HEK293 (cell line): ENCODE results near the gene C16orf92.

ENCODE experiments used
- CTCF ChIA-PET: fragments of 350-600 bp; formaldehyde crosslinking; extraction: SDS; loops from one replicate; lab custom pipeline; 2021; ENCODE audit warnings: antibody characterized with exemption; lab: Yijun Ruan, JAX
- POLR2A ChIA-PET: fragments of 300-600 bp; formaldehyde crosslinking; extraction: SDS; loops from one replicate; lab custom pipeline; 2020; ENCODE audit warnings: antibody characterized with exemption, inconsistent platforms; lab: Yijun Ruan, JAX
- H3K27ac ChIP-seq: fragments of 200-500 bp; sonication (Bioruptor generic); 2 replicates; pipeline ENCODE4 v1.5.1; 2014; ENCODE audit warnings: low read depth, low read length, control low read depth, inconsistent platforms; ENCODE audit errors: extremely low read depth
- H3K36me3 ChIP-seq, 2 experiments: fragments of 200-500 bp in 1 of 2; sonication (Bioruptor generic) in 1 of 2; 1 replicate in 1 of 2; 2 replicates in 1 of 2; pipeline ENCODE4 v1.5.1; 2014 to 2017; ENCODE audit warnings: inconsistent platforms in 2 of 2, low read length in 2 of 2; ENCODE audit not compliant: control insufficient read depth in 2 of 2, insufficient read depth in 1 of 2
- H3K4me1 ChIP-seq: fragments of 200-500 bp; sonication (Bioruptor generic); 2 replicates; pipeline ENCODE4 v1.5.1; 2014; ENCODE audit warnings: mild to moderate bottlenecking, low read length, inconsistent platforms; ENCODE audit not compliant: control insufficient read depth, insufficient read depth
- H3K4me3 ChIP-seq: 2 replicates; pipeline ENCODE4 v1.5.1; 2011; ENCODE audit warnings: low read depth, mild to moderate bottlenecking, control low read depth, low read length, moderate library complexity
- H3K9me3 ChIP-seq: fragments of 200-500 bp; sonication (Bioruptor generic); 2 replicates; pipeline ENCODE4 v1.5.1; 2014; ENCODE audit warnings: low read depth, low read length, inconsistent platforms; ENCODE audit not compliant: control insufficient read depth, insufficient read depth
- GLI4 ChIP-seq: fragments of 450-650 bp; formaldehyde crosslinking; IDR thresholded peaks from 2 replicates; pipeline ENCODE4 v1.5.1; 2016; ENCODE audit warnings: missing biosample characterization, missing genetic modification characterization
- KLF7 ChIP-seq: fragments of 450-650 bp; formaldehyde crosslinking; IDR thresholded peaks from 2 replicates; pipeline ENCODE4 v1.5.1; 2016; ENCODE audit warnings: missing biosample characterization, missing genetic modification characterization, borderline replicate concordance
- SCRT2 ChIP-seq: fragments of 450-650 bp; formaldehyde crosslinking; IDR thresholded peaks from 2 replicates; pipeline ENCODE4 v1.5.1; 2016; ENCODE audit warnings: missing biosample characterization, missing genetic modification characterization
- ZBTB17 ChIP-seq: fragments of 450-650 bp; formaldehyde crosslinking; IDR thresholded peaks from 2 replicates; pipeline ENCODE4 v1.5.1; 2016; ENCODE audit warnings: missing biosample characterization, missing genetic modification characterization
- ZFHX2 ChIP-seq: fragments of 450-650 bp; formaldehyde crosslinking; conservative IDR thresholded peaks from 2 replicates; pipeline ENCODE4 v1.5.1; 2016; ENCODE audit warnings: missing biosample characterization, missing genetic modification characterization
- ZFP37 ChIP-seq: fragments of 450-650 bp; formaldehyde crosslinking; IDR thresholded peaks from 2 replicates; pipeline ENCODE4 v1.5.1; 2016; ENCODE audit warnings: missing biosample characterization, missing genetic modification characterization
- ZNF155 ChIP-seq: fragments of 450-650 bp; formaldehyde crosslinking; IDR thresholded peaks from 2 replicates; pipeline ENCODE4 v1.5.1; 2016; ENCODE audit warnings: missing biosample characterization, missing genetic modification characterization
- ZNF324 ChIP-seq: fragments of 450-650 bp; formaldehyde crosslinking; IDR thresholded peaks from 2 replicates; pipeline ENCODE4 v1.5.1; 2016; ENCODE audit warnings: missing biosample characterization, missing genetic modification characterization
- ZNF350 ChIP-seq: fragments of 450-650 bp; formaldehyde crosslinking; IDR thresholded peaks from 2 replicates; pipeline ENCODE4 v1.5.0; 2017; ENCODE audit warnings: missing biosample characterization, mild to moderate bottlenecking, missing genetic modification characterization
- ZNF510 ChIP-seq: fragments of 450-650 bp; formaldehyde crosslinking; IDR thresholded peaks from 2 replicates; pipeline ENCODE4 v1.5.1; 2018; ENCODE audit warnings: mild to moderate bottlenecking, missing genetic modification characterization, missing biosample characterization; ENCODE audit not compliant: insufficient replicate concordance
- ZNF514 ChIP-seq: fragments of 450-650 bp; formaldehyde crosslinking; IDR thresholded peaks from 2 replicates; pipeline ENCODE4 v1.5.1; 2016; ENCODE audit warnings: missing biosample characterization, missing genetic modification characterization
- ZNF600 ChIP-seq: fragments of 450-650 bp; formaldehyde crosslinking; IDR thresholded peaks from 2 replicates; pipeline ENCODE4 v1.5.1; 2016; ENCODE audit warnings: missing biosample characterization, missing genetic modification characterization
- ZNF610 ChIP-seq: fragments of 450-650 bp; formaldehyde crosslinking; IDR thresholded peaks from 2 replicates; pipeline ENCODE4 v1.5.1; 2016; ENCODE audit warnings: missing biosample characterization, missing genetic modification characterization, borderline replicate concordance
- ZNF621 ChIP-seq: fragments of 450-650 bp; formaldehyde crosslinking; IDR thresholded peaks from 2 replicates; pipeline ENCODE4 v1.5.1; 2017; ENCODE audit warnings: missing biosample characterization, missing genetic modification characterization
- ZNF623 ChIP-seq: fragments of 450-650 bp; formaldehyde crosslinking; IDR thresholded peaks from 2 replicates; pipeline ENCODE4 v1.5.1; 2016; ENCODE audit warnings: missing biosample characterization, missing genetic modification characterization
- ZNF629 ChIP-seq: fragments of 450-650 bp; formaldehyde crosslinking; IDR thresholded peaks from 2 replicates; pipeline ENCODE4 v1.5.1; 2017; ENCODE audit warnings: missing biosample characterization, missing genetic modification characterization
- ZNF660 ChIP-seq: fragments of 450-650 bp; IDR thresholded peaks from 2 replicates; pipeline ENCODE4 v1.5.1; 2018; ENCODE audit warnings: missing biosample characterization, mild to moderate bottlenecking, missing genetic modification characterization
- ZNF664 ChIP-seq: fragments of 450-650 bp; formaldehyde crosslinking; IDR thresholded peaks from 2 replicates; pipeline ENCODE4 v1.5.1; 2016; ENCODE audit warnings: missing biosample characterization, missing genetic modification characterization
- ZNF777 ChIP-seq: fragments of 450-650 bp; formaldehyde crosslinking; IDR thresholded peaks from 2 replicates; pipeline ENCODE4 v1.5.1; 2017; ENCODE audit warnings: missing biosample characterization, missing genetic modification characterization, borderline replicate concordance
- TF ChIP-seq, protein P1 (sequence below): fragments of 450-650 bp; formaldehyde crosslinking; IDR thresholded peaks from 2 replicates; pipeline ENCODE4 v1.5.1; 2016; ENCODE audit warnings: missing biosample characterization, missing genetic modification characterization
- TF ChIP-seq, protein P2 (sequence below): fragments of 450-650 bp; IDR thresholded peaks from 2 replicates; pipeline ENCODE4 v1.5.1; 2018; ENCODE audit warnings: missing biosample characterization, mild to moderate bottlenecking, missing genetic modification characterization
- TF ChIP-seq, protein P3 (sequence below): fragments of 450-650 bp; formaldehyde crosslinking; IDR thresholded peaks from 2 replicates; pipeline ENCODE4 v1.5.1; 2016; ENCODE audit warnings: missing biosample characterization, missing genetic modification characterization, low read depth
- TF ChIP-seq, protein P4 (sequence below): fragments of 450-650 bp; formaldehyde crosslinking; IDR thresholded peaks from 2 replicates; pipeline ENCODE4 v1.5.1; 2016; ENCODE audit warnings: missing biosample characterization, missing genetic modification characterization, low read depth
- TF ChIP-seq, protein P5 (sequence below): fragments of 450-650 bp; formaldehyde crosslinking; IDR thresholded peaks from 2 replicates; pipeline ENCODE4 v1.5.1; 2016; ENCODE audit warnings: missing biosample characterization, missing genetic modification characterization

The C16orf92 gene

DNA sequence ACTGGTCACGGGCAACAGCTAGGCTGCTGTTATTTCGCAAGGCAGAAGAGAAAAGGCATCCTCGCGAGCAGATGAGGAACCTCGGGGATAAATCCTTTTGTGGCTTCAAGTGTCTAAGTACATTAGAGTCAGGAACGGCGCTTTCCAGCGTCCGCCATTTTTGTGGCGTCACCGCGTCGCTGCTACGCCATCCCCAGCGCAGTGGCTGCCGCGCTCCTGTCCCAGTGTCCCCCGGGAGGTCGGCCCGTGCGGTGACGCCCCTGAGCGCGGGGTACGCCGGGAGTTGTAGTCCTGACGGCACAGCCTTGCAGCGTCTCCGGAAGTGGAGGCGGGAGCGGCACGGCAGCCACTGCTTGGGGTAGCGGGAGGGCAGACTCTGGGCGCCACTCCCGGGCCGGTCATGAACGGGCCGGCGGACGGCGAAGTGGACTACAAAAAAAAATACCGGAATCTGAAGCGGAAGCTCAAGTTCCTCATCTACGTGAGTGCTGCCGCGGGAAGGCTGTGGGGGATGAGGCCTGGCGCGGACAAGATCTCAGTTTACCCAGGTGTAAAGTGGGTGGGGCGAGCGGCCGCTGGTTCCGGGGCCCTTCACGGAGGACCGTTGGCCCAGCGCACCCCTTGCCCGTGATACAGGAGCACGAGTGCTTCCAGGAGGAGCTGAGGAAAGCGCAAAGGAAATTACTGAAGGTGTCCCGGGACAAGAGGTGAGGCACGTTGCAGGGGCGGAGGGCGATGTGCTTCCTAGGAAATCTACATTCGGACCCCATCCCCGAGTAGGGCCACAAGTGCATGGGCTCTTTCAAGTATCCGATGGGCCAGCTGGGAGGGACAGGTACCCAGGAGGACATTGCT, 26.9 kb upstream of the C16orf92 start, which contains the start of gene INO80E (continued):
- 0 out of 2 replicates have a peak, but pooled peaks have one; percentile 46 for TF ChIP-seq ZNF600 (tag by site-specific recombination)
- no peak for TF ChIP-seq ZNF777
- peak; percentile 35; the same call in 1 of the 2 replicates for TF ChIP-seq ZFP37 (tag by site-specific recombination)
- TF ChIP-seq, protein P1, sequence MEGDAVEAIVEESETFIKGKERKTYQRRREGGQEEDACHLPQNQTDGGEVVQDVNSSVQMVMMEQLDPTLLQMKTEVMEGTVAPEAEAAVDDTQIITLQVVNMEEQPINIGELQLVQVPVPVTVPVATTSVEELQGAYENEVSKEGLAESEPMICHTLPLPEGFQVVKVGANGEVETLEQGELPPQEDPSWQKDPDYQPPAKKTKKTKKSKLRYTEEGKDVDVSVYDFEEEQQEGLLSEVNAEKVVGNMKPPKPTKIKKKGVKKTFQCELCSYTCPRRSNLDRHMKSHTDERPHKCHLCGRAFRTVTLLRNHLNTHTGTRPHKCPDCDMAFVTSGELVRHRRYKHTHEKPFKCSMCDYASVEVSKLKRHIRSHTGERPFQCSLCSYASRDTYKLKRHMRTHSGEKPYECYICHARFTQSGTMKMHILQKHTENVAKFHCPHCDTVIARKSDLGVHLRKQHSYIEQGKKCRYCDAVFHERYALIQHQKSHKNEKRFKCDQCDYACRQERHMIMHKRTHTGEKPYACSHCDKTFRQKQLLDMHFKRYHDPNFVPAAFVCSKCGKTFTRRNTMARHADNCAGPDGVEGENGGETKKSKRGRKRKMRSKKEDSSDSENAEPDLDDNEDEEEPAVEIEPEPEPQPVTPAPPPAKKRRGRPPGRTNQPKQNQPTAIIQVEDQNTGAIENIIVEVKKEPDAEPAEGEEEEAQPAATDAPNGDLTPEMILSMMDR (tag by site-specific recombination), result no peak; the same call in 1 of the 2 replicates
- TF ChIP-seq, protein P2, sequence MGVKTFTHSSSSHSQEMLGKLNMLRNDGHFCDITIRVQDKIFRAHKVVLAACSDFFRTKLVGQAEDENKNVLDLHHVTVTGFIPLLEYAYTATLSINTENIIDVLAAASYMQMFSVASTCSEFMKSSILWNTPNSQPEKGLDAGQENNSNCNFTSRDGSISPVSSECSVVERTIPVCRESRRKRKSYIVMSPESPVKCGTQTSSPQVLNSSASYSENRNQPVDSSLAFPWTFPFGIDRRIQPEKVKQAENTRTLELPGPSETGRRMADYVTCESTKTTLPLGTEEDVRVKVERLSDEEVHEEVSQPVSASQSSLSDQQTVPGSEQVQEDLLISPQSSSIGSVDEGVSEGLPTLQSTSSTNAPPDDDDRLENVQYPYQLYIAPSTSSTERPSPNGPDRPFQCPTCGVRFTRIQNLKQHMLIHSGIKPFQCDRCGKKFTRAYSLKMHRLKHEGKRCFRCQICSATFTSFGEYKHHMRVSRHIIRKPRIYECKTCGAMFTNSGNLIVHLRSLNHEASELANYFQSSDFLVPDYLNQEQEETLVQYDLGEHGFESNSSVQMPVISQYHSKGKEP (tag by site-specific recombination), result peak; percentile 4; the same call in 1 of the 2 replicates
- no peak; the same call in 1 of the 2 replicates for TF ChIP-seq ZNF623 (tag by site-specific recombination)
- TF ChIP-seq ZNF610 (tag by site-specific recombination), result peak; percentile 98
- 0 out of 2 replicates have a peak, but pooled peaks have one; percentile 42 for TF ChIP-seq ZNF324
- TF ChIP-seq ZNF514 (tag by site-specific recombination), result no peak
- peak; percentile 75 for TF ChIP-seq ZFHX2
- peak; percentile 81 for TF ChIP-seq KLF7
- no peak for TF ChIP-seq GLI4

DNA sequence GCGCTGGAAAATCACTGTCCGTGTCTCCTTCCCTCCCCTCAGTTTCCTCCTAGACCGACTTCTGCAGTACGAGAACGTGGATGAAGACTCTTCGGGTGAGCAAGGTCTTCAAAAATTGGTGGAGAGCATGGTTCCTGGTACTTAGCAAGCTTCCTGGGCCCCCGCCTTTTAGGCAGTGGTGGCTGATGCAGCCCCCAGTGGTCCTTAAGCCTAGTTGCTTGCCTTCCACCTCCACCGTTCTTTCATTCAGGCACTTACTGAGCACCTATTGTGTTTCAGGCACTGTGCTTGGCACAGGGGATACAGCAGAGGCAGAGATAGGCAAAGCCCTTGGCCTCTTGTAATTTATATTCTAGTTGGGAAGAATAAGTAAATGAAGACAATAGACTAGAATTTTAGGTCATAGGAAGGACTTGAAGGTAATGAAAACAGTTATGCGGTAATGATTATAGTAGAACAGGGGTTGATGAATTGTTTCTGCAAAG, 26.2 kb upstream of the C16orf92 start:
- Histone ChIP-seq H3K36me3 (peaks cover 8 to 77% of the 10 kb centered on the region in 2 experiments), H3K4me3 (peak overlapping the region; percentile 93), H3K9me3 (no peaks in the 10 kb centered on the region), H3K4me1 (no peaks in the 10 kb centered on the region; the same call in 1 of the 2 replicates), H3K27ac (peak overlapping the region; percentile 91; the same call in 1 of the 2 replicates)
- ChIA-PET CTCF (interaction anchor here (0.6 to 2.1 kb wide), 13 partner anchors 10 to 275 kb away, joined by 3 to 12 read pairs (median 4); partner anchors contain the start of genes PAGR1 and PRRT2), POLR2A (interaction anchor here (0.6 to 4.0 kb wide), 7 partner anchors 8 to 396 kb away, joined by 3 to 42 read pairs (median 5); partner anchors contain the start of gene TAOK2)
- TF ChIP-seq ZNF664 (peak; percentile 95), ZBTB17 (tag by site-specific recombination) (peak; percentile 15; the same call in 1 of the 2 replicates), ZNF155 (tag by site-specific recombination) (no peak)
- TF ChIP-seq, protein P3, sequence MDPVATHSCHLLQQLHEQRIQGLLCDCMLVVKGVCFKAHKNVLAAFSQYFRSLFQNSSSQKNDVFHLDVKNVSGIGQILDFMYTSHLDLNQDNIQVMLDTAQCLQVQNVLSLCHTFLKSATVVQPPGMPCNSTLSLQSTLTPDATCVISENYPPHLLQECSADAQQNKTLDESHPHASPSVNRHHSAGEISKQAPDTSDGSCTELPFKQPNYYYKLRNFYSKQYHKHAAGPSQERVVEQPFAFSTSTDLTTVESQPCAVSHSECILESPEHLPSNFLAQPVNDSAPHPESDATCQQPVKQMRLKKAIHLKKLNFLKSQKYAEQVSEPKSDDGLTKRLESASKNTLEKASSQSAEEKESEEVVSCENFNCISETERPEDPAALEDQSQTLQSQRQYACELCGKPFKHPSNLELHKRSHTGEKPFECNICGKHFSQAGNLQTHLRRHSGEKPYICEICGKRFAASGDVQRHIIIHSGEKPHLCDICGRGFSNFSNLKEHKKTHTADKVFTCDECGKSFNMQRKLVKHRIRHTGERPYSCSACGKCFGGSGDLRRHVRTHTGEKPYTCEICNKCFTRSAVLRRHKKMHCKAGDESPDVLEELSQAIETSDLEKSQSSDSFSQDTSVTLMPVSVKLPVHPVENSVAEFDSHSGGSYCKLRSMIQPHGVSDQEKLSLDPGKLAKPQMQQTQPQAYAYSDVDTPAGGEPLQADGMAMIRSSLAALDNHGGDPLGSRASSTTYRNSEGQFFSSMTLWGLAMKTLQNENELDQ (tag by site-specific recombination), result no peak

DNA sequence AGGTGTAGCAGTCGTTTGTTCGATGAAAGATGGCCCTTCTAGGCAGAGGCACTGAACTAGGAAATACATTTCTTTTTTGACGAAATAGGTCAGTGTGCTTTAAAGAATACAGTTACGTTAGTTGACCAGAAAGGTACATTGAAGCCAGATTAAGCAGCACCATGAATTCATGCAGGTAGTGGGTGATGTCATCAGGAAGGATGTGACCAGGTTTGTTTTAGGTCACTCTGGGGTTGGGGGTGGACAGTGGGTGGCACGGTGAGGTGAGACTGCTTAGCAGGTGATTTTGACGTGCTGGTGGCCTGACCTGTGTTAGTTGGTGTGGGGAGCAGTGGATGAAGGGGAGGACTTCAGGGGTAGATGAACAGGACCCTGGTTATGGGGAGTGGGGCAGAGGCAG, 23.4 kb upstream of the C16orf92 start:
- POLR2A ChIA-PET, result interaction anchor here (0.8 to 1.0 kb wide), 2 partner anchors 9 to 26 kb away, joined by 3 to 4 read pairs; partner anchors contain the start of gene TAOK2
- CTCF ChIA-PET, result interaction anchor here (0.7 kb wide), 1 partner anchor 17 kb away, joined by 3 read pairs; no protein-coding TSS in a partner anchor
- Histone ChIP-seq H3K4me1 (no peaks in the 10 kb centered on the region; the same call in 1 of the 2 replicates), H3K4me3 (no peak overlapping the region), H3K9me3 (no peaks in the 10 kb centered on the region), H3K27ac (no peak overlapping the region), H3K36me3 (peaks cover 8 to 76% of the 10 kb centered on the region in 2 experiments; a peak in 2 of 3 replicates)
- TF ChIP-seq ZNF350 (no peak), ZNF621 (tag by site-specific recombination) (peak; percentile 14; the same call in 1 of the 2 replicates), SCRT2 (tag by site-specific recombination) (no peak), ZNF629 (tag by site-specific recombination) (0 out of 2 replicates have a peak, but pooled peaks have one; percentile 30), ZNF510 (tag by site-specific recombination) (no peak), ZNF660 (no peak)
- TF ChIP-seq, protein P4, sequence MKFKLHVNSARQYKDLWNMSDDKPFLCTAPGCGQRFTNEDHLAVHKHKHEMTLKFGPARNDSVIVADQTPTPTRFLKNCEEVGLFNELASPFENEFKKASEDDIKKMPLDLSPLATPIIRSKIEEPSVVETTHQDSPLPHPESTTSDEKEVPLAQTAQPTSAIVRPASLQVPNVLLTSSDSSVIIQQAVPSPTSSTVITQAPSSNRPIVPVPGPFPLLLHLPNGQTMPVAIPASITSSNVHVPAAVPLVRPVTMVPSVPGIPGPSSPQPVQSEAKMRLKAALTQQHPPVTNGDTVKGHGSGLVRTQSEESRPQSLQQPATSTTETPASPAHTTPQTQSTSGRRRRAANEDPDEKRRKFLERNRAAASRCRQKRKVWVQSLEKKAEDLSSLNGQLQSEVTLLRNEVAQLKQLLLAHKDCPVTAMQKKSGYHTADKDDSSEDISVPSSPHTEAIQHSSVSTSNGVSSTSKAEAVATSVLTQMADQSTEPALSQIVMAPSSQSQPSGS, result peak; percentile 85
- TF ChIP-seq, protein P5, sequence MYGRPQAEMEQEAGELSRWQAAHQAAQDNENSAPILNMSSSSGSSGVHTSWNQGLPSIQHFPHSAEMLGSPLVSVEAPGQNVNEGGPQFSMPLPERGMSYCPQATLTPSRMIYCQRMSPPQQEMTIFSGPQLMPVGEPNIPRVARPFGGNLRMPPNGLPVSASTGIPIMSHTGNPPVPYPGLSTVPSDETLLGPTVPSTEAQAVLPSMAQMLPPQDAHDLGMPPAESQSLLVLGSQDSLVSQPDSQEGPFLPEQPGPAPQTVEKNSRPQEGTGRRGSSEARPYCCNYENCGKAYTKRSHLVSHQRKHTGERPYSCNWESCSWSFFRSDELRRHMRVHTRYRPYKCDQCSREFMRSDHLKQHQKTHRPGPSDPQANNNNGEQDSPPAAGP (tag by site-specific recombination), result no peak
